Measurements from ENCODE around the gene ZNF831. TPM values are rescaled to one million over a fixed set of nuclear protein-coding genes. Genes with fewer than 3 reads are reported as not detected.

The ZNF831 gene
- total RNA-seq, result 10 to 100 TPM; 13.5 to 17.8 TPM

GRCh38 chr20:59163631-59164530, at the start of gene ZNF831:
Gene ZNF831 (plus strand): TSS chr20:59163821. CDS start chr20:59191020, 27,199 bp downstream.
- H3K4me3 Mint-ChIP-seq, result peak within 1 kb of the TSS; percentile 98
- H3K36me3 Mint-ChIP-seq (ENCODE audit: low read depth), result peaks cover 21% of the 10 kb centered on the region
- ATAC-seq (replicated peaks), result peak; percentile 51
- H3K27ac Mint-ChIP-seq, result peak within 1 kb of the TSS; percentile 100
- H3K27me3 Mint-ChIP-seq, result no peaks in the 10 kb centered on the region
- no peaks in the 10 kb centered on the region for H3K9me3 Mint-ChIP-seq
- H3K4me1 Mint-ChIP-seq, result peaks cover 75% of the 10 kb centered on the region

DNA sequence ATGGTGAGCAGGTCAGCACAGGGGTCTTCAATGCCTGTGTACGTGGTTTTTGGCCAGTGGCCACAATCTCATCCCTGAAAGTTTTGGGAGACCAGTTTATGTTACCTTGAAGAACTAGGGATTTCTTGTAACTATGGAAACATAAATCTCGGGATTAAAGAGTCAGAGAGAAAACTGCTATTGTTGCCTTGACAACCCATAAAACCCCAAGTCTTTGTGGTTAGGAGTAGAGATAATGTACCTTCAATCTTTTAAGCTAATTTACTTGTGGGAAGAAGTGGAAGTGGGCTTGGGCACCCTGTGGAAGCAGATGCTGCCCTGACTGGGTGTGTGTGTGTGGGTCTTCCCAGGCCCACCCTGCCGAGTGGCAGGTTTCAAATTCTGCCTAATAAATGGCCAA, 46.1 kb upstream of the ZNF831 start:
- Mint-ChIP-seq H3K4me3 (peak overlapping the region; percentile 14), H3K4me1 (peaks cover 41% of the 10 kb centered on the region), H3K27ac (peak overlapping the region; percentile 34), H3K9me3 (peaks cover 8% of the 10 kb centered on the region), H3K27me3 (no peaks in the 10 kb centered on the region), H3K36me3 (ENCODE audit: low read depth) (no peaks in the 10 kb centered on the region)
- ATAC-seq (replicated peaks), result no peak

GRCh38 chr20:59118855-59119254, 44.8 kb upstream of the ZNF831 start:
- no peaks in the 10 kb centered on the region for H3K36me3 Mint-ChIP-seq (ENCODE audit: low read depth)
- no peak overlapping the region for H3K4me3 Mint-ChIP-seq
- H3K27ac Mint-ChIP-seq, result no peak overlapping the region
- H3K9me3 Mint-ChIP-seq, result peaks cover 8% of the 10 kb centered on the region
- H3K4me1 Mint-ChIP-seq, result peaks cover 52% of the 10 kb centered on the region
- no peak for ATAC-seq (replicated peaks)
- no peaks in the 10 kb centered on the region for H3K27me3 Mint-ChIP-seq

DNA sequence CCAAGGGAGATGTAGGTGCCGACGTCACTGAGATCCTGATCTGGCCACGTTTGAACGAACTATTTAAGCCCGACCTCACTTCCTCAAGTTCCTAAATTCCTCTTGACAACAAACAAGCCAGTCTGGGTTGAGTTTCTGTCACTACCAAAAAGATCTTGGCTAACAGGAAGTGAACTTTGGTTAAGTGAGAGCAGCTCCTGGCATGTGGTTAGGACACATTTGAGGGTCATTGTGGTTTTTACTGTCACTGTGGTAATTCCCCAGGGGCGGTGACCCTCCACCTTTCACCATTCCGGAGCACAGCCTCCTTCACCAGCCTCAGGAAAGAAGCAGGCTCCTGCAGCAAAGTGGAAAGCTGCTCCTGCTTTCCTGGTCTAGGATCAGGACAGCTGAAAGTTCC, 43.1 kb upstream of the ZNF831 start:
- Mint-ChIP-seq H3K4me1 (peaks cover 52% of the 10 kb centered on the region), H3K27me3 (no peaks in the 10 kb centered on the region), H3K4me3 (peak overlapping the region; percentile 84), H3K36me3 (ENCODE audit: low read depth) (no peaks in the 10 kb centered on the region), H3K27ac (peak overlapping the region; percentile 91), H3K9me3 (peaks cover 8% of the 10 kb centered on the region)
- peak; percentile 49 for ATAC-seq (replicated peaks)

DNA sequence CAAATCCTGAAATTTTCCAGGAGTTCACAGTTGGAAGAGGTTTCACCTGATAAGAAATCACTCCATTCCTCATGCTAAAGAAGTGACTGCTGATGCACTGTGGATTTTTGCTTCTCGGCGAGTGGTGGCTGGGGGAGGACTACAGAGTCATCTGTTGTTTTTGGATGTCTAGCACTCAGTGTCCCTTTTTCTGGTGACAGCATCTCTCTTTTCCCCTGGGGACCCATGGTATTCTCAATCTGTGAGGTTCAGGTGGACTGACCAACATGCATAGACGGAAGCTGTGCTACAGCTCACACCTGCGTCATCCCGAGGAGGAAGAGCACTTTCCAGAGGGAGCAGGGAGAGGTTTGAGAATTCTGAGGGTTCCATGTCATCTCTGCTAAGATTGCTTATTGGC, 42.7 kb upstream of the ZNF831 start:
- Mint-ChIP-seq H3K9me3 (peaks cover 8% of the 10 kb centered on the region), H3K27ac (peak overlapping the region; percentile 91), H3K27me3 (no peaks in the 10 kb centered on the region), H3K4me3 (peak overlapping the region; percentile 84), H3K36me3 (ENCODE audit: low read depth) (no peaks in the 10 kb centered on the region), H3K4me1 (peaks cover 52% of the 10 kb centered on the region)
- ATAC-seq (replicated peaks), result no peak

DNA sequence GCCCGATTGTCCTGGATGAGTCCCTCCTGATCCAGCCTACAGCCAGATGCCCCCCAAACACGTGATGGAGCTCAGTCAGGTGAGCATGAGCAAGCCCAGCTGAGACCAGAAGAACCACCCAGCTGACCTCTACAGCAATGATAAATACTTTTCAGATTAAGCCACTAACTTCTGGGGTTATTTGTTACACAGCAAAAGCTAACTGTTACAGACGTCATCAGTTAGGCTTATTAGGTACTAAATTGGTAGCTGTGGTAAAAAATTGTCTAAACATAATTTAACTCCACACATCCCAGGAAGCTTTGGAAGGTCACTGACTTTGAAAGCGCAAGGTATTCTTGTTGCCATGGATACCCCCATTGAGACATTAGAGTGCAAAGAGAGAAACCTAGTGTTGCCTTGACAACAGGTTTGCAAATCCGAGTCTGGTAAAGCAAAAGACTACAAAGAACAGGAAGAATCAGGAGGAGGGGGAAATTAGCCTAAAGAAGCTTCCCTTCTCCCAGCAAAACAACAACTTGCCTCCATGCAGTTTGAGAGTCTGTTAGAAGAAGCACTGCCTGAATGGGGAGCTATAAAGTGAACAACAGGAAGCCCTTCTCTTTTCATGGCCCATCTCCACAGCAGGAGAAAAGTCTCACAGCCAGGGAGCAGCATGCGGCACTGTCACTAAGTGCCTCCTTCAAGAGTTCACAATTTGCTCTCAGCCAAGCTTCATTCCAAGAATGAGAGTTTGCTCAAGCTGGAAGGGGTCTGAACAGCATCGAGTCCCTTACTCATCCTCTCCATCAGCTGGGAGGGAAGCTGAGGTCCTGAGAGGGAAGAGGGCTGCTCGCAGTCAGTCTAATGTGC, 41.7 kb upstream of the ZNF831 start:
- peak; percentile 35 for ATAC-seq (replicated peaks)
- H3K36me3 Mint-ChIP-seq (ENCODE audit: low read depth), result no peaks in the 10 kb centered on the region
- no peaks in the 10 kb centered on the region for H3K27me3 Mint-ChIP-seq
- peaks cover 47% of the 10 kb centered on the region for H3K4me1 Mint-ChIP-seq
- H3K27ac Mint-ChIP-seq, result peak overlapping the region; percentile 91
- peaks cover 8% of the 10 kb centered on the region for H3K9me3 Mint-ChIP-seq
- H3K4me3 Mint-ChIP-seq, result peak overlapping the region; percentile 84

- Mint-ChIP-seq H3K27me3 (no peaks in the 10 kb centered on the region), H3K36me3 (ENCODE audit: low read depth) (no peaks in the 10 kb centered on the region), H3K4me3 (peak overlapping the region; percentile 84), H3K4me1 (peaks cover 44% of the 10 kb centered on the region), H3K27ac (peak overlapping the region; percentile 91), H3K9me3 (peaks cover 8% of the 10 kb centered on the region)
- ATAC-seq (replicated peaks), result peak; percentile 57
These were observed 41.1 kb upstream of the ZNF831 start for GRCh38 chr20:59122566-59122919.

- ATAC-seq (replicated peaks), result peak; percentile 67
- peak overlapping the region; percentile 84 for H3K4me3 Mint-ChIP-seq
- H3K27me3 Mint-ChIP-seq, result no peaks in the 10 kb centered on the region
- no peaks in the 10 kb centered on the region for H3K36me3 Mint-ChIP-seq (ENCODE audit: low read depth)
- H3K27ac Mint-ChIP-seq, result peak overlapping the region; percentile 91
- peaks cover 8% of the 10 kb centered on the region for H3K9me3 Mint-ChIP-seq
- H3K4me1 Mint-ChIP-seq, result peaks cover 42% of the 10 kb centered on the region
These were observed 40.5 kb upstream of the ZNF831 start for GRCh38 chr20:59123011-59123677.

GRCh38 chr20:59123678-59124255, 39.9 kb upstream of the ZNF831 start:
- no peak for ATAC-seq (replicated peaks)
- H3K27ac Mint-ChIP-seq, result peak overlapping the region; percentile 91
- H3K4me3 Mint-ChIP-seq, result peak overlapping the region; percentile 84
- H3K4me1 Mint-ChIP-seq, result peaks cover 42% of the 10 kb centered on the region
- peaks cover 8% of the 10 kb centered on the region for H3K9me3 Mint-ChIP-seq
- no peaks in the 10 kb centered on the region for H3K36me3 Mint-ChIP-seq (ENCODE audit: low read depth)
- H3K27me3 Mint-ChIP-seq, result no peaks in the 10 kb centered on the region

- peak; percentile 10 for ATAC-seq (replicated peaks)
- peaks cover 8% of the 10 kb centered on the region for H3K9me3 Mint-ChIP-seq
- peak overlapping the region; percentile 91 for H3K27ac Mint-ChIP-seq
- peak overlapping the region; percentile 84 for H3K4me3 Mint-ChIP-seq
- H3K27me3 Mint-ChIP-seq, result no peaks in the 10 kb centered on the region
- H3K36me3 Mint-ChIP-seq (ENCODE audit: low read depth), result no peaks in the 10 kb centered on the region
- H3K4me1 Mint-ChIP-seq, result peaks cover 42% of the 10 kb centered on the region
These were observed 39.2 kb upstream of the ZNF831 start for GRCh38 chr20:59124296-59125029.

DNA sequence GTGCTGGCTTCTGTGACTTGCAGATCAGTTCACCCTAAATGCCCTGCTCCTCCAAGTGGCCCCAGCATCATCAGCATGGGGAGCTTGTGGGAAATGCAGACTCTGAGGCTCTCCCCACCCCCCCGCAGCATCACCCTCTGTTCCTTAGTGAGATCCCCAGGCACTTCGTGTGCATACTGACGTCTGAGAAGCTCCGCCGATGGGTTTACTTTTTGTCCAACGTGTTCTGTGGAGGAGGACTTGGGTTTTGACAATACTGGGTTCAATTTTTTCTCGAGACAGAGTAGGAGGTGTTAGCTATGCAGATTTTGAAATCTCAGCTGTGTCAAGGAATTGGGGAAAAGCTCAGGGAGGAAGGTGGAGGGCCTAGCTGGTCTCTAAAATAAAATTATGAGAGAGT, 38.3 kb upstream of the ZNF831 start:
- Mint-ChIP-seq H3K4me3 (no peak overlapping the region), H3K9me3 (peaks cover 8% of the 10 kb centered on the region), H3K4me1 (peaks cover 37% of the 10 kb centered on the region), H3K27me3 (no peaks in the 10 kb centered on the region), H3K27ac (no peak overlapping the region), H3K36me3 (ENCODE audit: low read depth) (no peaks in the 10 kb centered on the region)
- ATAC-seq (replicated peaks), result no peak

- peak overlapping the region; percentile 4 for H3K27ac Mint-ChIP-seq
- peaks cover 33% of the 10 kb centered on the region for H3K4me1 Mint-ChIP-seq
- no peak overlapping the region for H3K4me3 Mint-ChIP-seq
- H3K27me3 Mint-ChIP-seq, result no peaks in the 10 kb centered on the region
- H3K9me3 Mint-ChIP-seq, result peaks cover 8% of the 10 kb centered on the region
- H3K36me3 Mint-ChIP-seq (ENCODE audit: low read depth), result no peaks in the 10 kb centered on the region
- no peak for ATAC-seq (replicated peaks)
These were observed 37.8 kb upstream of the ZNF831 start for GRCh38 chr20:59125836-59126235.

DNA sequence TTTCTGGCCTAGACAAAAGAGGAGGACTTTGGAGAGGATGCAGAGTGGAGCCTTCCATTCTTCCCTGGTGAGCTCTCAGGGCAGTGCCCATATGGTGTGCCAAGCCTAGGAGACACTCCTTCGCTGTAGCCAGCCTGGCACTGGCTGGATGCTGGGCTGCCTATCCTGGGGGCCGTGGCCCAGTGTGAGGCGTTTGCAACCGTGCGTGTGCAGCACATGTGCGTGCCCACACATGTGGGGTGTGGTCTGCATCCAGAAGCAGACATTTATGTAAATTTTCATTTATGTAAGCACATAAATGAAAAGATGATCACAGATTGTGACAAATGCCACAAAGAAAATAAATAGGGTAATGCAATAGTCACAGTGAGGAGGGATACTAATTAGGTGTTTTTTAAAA, 35.8 kb upstream of the ZNF831 start:
- Mint-ChIP-seq H3K27me3 (no peaks in the 10 kb centered on the region), H3K4me3 (no peak overlapping the region), H3K4me1 (peaks cover 17% of the 10 kb centered on the region), H3K36me3 (ENCODE audit: low read depth) (no peaks in the 10 kb centered on the region), H3K27ac (peak overlapping the region; percentile 4), H3K9me3 (no peaks in the 10 kb centered on the region)
- ATAC-seq (replicated peaks), result no peak

All from activated T-helper 17 cell treated with anti-CD3 and anti-CD28 coated beads, Interleukin-2, amount 50 U/mL, for 72 hours (primary cell).